Esophagus muscularis mucosa (tissue), 3 donors: ENCODE measurements around the gene RHEBL1.

Experiments
- EP300 ChIP-seq: sonication (generic); formaldehyde crosslinking; IDR thresholded peaks from one replicate; pipeline ENCODE4 v1.6.1; 2017; ENCODE audit warnings: antibody characterized with exemption
- POLR2AphosphoS5 ChIP-seq, 2 donors: sonication (generic); formaldehyde crosslinking; IDR thresholded peaks; one replicate each; pipeline ENCODE4 v1.6.1; 2017; ENCODE audit warnings: antibody characterized with exemption in 2 of 2

- TF ChIP-seq POLR2AphosphoS5 (IDR thresholded peaks at IDR 0.05) (no peak), EP300 (no peak)
Observed at GRCh38 chr12:49051777-49052438, 17.9 kb downstream of the RHEBL1 start.
